Prostate gland (tissue), 2 donors: ENCODE measurements around the gene ARHGAP26.

Experiments
- CTCF ChIP-seq, 4 experiments: fragments of 200-600 bp in 2 of 4; fragments of 450-650 bp in 2 of 4; sonication (generic) in 2 of 4; IDR thresholded peaks; 1 replicate in 3 of 4; 2 replicates in 1 of 4; pipeline ENCODE4 v1.5.1; 2016 to 2019; ENCODE audit warnings: antibody characterized with exemption in 4 of 4, mild to moderate bottlenecking in 2 of 4, moderate library complexity in 2 of 4
- POLR2A ChIP-seq: fragments of 450-650 bp; IDR thresholded peaks from one replicate; pipeline ENCODE4 v1.6.1; 2016; ENCODE audit warnings: antibody characterized with exemption, mild to moderate bottlenecking
- POLR2AphosphoS5 ChIP-seq: sonication (generic); formaldehyde crosslinking; IDR thresholded peaks from one replicate; pipeline ENCODE4 v1.6.1; 2017; ENCODE audit warnings: antibody characterized with exemption

- TF ChIP-seq CTCF (IDR thresholded peaks at IDR 0.05) (no peak), POLR2A (no peak), POLR2AphosphoS5 (no peak)
Observed at GRCh38 chr5:142763701-142764100, 6.5 kb upstream of the ARHGAP26 start.
